ENCODE measurements around the gene BOLA2.
"Not testable (repeated sequence)": the region's sequence is repeated elsewhere in the genome, so short reads cannot be mapped to it uniquely, and the experiment has no call there.

BOLA2 gene
- total RNA-seq = 0 reads per million in 4 donors

DNA sequence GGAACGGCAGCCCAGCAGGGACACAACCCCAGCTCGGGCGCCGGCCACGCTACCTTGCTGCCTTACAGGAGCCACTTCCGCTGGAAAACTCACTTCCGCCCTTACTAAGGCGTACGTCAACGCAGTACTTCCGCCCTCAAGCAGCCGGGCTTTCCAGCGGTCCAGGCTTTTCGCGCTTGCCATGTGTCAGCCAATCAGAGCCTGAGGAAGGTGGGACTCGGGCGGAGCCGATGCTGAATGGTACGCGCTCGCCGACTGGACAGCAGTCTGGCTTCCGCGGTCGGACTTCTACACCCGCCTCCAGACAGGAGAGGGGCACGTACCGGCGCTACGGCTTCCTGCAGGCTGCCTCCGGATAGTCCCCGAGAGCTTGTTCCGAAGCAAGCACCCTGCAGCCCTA is at the start of gene BOLA2, which contains the start of gene SLX1B:
Gene BOLA2 (minus strand): TSS at position 83 of the 400 bp plus-strand sequence. CDS start 98 bp downstream, outside the sequence.
Gene SLX1B (plus strand): TSS at position 265 of the 400 bp plus-strand sequence.
- DNase-seq = not testable (repeated sequence)

GRCh38 chr16:29482276-29482675 is 28.1 kb upstream of the BOLA2 start:
- peak in 2 of 5 donors; percentile 0 to 8 for DNase-seq

GRCh38 chr16:29472065-29472464 is 17.9 kb upstream of the BOLA2 start:
- not testable (repeated sequence) for DNase-seq

- peak in 3 of 5 donors; percentile 32 to 44 (median 38) for DNase-seq
These were observed 15.5 kb upstream of the BOLA2 start for GRCh38 chr16:29469660-29470059.

GRCh38 chr16:29467654-29468366 is 13.7 kb upstream of the BOLA2 start:
- DNase-seq = not testable (repeated sequence)

- not testable (repeated sequence) for DNase-seq
These were observed 12.8 kb upstream of the BOLA2 start for GRCh38 chr16:29466904-29467303.

DNA sequence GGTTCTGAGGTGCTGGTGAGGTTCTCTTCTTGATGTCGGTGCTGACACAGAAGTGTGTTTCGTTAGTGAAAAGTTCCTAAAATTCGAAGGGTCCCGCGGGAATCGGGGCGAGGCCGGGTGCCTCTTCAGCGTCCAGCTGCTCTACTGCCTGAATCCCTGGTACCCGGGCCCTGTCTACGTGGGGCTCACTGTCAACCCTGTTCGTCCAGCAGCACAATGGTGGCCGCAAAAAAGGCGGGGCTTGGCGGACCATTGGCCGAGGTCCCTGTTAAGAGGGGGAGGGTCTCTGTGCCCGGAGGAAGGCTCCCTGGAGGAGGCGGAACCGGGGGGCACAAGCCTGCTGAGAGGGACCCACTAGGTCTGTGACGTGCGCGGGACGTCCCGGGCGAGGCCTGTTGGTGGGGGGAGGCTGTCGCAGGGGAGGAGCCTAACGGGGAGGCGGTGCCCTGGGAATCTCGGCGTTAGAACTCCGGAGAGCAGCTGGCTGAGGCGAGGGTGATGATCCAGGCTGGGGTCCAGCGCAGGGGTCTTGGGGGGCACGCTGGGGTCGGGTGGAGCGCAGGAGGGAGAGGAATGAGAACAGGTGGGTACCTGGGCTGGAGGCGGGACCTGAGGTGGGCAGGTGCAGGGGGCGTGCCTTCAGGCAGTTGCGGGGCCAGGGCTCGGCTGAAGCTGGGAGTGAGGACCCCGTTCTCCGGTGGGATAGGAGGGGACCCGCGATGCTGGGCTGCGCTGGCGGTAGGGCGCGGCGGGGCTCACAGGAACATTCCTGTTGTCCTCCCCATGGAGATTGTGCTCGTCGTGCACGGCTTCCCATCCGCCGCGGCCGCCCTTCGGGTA is 12.1 kb upstream of the BOLA2 start:
- not testable (repeated sequence) for DNase-seq

DNA sequence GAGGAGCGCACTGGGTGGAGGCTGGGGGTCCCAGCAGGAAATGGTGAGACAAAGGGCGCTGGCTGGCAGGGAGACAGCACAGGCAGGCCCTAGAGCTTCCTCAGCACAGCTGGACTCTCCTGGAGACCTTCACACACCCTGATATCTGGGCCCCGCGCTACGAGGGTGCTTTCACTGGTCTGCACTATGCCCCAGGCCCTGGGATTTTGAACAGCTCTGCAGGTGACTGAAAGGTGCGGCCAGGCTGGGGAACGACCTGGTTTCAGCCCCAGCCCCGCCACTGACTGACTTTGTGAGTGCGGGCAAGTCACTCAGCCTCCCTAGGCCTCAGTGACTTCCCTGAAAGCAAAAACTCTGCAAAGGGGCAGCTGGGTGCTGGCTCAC is 6.5 kb upstream of the BOLA2 start:
- DNase-seq = not testable (repeated sequence)

GRCh38 chr16:29459706-29460646 is 5.8 kb upstream of the BOLA2 start, which contains the start of gene SULT1A4:
TSS of gene SULT1A4 (plus strand) at chr16:29459913. CDS start at chr16:29461386, 1,473 bp downstream.
- not testable (repeated sequence) for DNase-seq

- not testable (repeated sequence) for DNase-seq
These were observed 3.5 kb upstream of the BOLA2 start for GRCh38 chr16:29457660-29458059.

GRCh38 chr16:29454828-29455227 is 677 bp upstream of the BOLA2 start:
- not testable (repeated sequence) for DNase-seq

GRCh38 chr16:29453754-29454153 is 397 bp downstream of the BOLA2 start:
- not testable (repeated sequence) for DNase-seq

- DNase-seq = not testable (repeated sequence)
These were observed 28.8 kb downstream of the BOLA2 start for GRCh38 chr16:29425390-29425789.

DNA sequence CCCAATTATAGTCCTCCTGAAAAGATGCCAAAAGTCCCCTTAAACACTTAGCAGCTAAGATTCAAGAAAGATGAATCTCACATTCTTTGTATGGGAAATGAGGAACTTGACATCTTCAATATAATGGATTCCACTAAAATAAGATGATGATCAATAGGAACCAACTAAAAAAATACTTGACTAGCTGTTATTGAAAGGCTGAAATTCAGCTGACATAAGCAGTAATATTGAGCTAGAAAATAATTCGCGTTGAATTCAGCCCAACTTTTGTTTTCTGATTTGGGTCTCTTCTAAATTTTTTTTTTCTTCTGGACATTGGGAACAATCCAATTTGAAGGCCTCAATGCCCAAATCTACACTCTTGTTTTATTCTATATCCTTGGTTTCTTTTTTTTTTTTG is 30.6 kb downstream of the BOLA2 start:
- not testable (repeated sequence) for DNase-seq

- not testable (repeated sequence) for DNase-seq
These were observed 48.9 kb downstream of the BOLA2 start for GRCh38 chr16:29405249-29405648.

Measured in T-helper 1 cell (primary cell).